Putamen (tissue), 1 donor: ENCODE results near the gene TVP23A.
"Not testable (repeated sequence)": the region's sequence is repeated elsewhere in the genome, so short reads cannot be mapped to it uniquely, and the experiment has no call there.

ENCODE experiments used
- DNase-seq: peaks from one replicate; pipeline ENCODE4 v3.0.0-alpha.2; 2016; ENCODE audit warnings: low spot score

TVP23A gene

DNA sequence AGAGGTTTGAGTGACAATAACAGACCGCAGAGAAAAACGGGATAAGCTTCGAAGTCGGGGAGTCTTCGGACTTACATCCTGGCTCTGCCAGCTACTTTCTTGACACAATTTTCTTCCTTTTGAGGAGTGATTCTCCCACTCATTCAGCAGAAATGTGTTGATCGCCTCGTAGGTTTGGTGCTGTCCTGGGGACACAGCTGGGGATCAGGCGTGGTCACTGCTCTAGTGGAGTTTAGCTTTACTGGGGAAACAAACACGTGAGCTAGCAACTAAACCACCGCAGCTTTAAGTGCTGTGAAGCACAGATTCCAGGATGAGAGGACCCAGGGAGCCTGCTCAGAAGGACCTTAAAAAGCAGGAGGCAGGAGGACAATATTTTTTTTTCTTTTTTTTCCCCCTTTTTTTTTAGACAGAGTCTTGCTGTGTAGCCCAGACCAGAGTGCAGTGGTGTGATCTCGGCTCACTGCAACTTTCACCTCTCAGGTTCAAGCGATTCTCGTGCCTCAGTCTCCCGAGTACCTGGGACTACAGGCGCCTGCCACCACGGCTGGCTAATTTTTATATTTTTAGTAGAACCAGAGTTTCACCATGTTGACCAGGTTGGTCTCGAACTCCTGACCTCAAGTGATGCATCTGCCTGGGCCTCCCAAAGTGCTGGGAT is 74.1 kb downstream of the TVP23A start:
- no peak for DNase-seq

DNA sequence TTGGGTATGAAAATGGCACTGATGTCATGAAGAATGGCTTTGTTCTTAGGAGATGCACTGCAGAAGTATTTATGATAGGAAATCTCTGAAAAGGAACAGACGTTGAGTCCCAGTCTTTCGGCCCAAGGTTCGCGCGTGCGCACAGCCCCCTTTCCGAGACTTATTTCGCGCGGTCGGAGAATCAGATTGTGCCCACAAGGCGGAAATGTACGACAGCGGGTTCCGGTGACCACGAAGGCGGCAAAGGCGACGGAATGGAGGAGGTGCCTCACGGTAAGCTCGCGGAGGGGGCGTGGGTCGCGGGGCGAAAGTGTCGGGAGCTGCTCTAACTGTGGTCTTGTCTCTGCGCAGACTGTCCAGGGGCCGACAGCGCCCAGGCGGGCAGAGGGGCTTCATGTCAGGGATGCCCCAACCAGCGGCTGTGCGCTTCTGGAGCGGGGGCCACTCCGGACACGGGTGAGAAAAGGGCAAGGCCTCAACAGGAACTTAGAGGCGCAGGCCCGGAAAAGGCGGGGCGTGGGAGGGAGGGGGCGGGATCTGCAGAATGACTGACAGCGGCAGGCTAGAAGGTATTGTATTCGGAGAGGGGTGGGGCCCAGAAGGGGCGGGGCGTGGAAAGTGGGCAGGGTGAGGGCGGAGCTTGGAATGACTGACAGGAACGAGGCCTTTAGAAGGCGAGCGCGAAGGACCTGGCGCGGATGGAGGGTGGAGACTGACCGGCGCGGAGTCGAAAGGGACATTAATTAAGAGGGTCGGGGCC is 74.8 kb downstream of the TVP23A start, which contains the start of gene NUBP1:
TSS of gene NUBP1 (plus strand) at position 233 of the 760 bp plus-strand sequence. CDS start at position 255, 22 bp downstream.
- peak; percentile 99 for DNase-seq

DNA sequence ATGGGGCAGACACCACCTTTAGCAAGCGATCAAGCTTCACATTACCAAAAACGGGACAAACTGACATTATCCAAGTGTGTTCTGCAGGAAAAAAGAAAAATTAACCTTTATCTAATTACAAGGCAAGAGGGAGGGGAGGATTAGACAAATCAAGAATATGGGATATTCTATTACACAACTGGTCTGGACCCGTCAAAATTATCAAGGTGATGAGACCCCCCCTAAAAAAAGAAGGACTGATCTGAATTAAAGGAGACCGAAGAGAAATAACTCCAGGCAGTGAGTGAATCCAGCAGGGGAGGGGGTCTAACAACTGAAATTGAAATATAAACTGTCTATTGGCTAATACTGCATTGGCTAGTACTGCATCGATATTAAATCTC is 75.4 kb downstream of the TVP23A start:
- DNase-seq = no peak

DNA sequence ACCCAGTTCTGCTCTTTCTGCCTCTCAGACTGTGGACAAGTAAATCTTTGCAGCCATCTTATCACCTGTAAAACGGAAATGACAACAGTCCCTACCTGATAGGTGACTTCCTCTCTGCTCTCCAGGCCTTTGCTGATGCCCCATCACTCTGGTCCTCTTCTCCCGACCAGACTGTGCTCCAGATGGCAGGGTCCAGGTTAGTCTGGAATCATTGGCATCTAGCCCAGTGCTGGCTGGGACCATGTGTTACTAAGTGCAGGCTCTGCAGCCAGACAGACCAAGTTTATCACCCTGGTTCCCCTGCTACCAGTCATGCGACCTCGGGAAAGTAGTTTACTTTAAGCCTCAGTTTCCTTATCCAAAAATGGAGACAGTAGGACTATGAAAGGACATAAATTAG is 76.8 kb downstream of the TVP23A start:
- DNase-seq = no peak

DNA sequence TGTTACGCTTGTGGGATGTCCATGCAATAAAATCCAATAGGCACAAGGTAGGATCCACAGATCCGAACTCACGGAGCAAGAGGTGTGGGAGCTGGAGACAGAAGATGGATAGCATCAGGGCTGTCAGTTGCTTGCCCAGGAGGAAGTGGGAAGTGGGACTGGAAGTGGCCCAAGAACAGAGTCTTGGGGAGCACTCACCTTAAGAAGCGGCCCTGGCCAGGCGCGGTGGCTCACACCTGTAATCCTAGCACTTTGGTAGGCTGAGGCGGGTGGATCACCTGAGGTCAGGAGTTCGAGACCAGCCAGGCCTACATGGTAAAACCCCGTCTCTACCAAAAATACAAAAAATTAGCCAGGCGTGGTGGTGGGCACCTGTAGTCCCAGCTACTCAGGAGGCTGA is 77.3 kb downstream of the TVP23A start:
- DNase-seq = not testable (repeated sequence)

DNA sequence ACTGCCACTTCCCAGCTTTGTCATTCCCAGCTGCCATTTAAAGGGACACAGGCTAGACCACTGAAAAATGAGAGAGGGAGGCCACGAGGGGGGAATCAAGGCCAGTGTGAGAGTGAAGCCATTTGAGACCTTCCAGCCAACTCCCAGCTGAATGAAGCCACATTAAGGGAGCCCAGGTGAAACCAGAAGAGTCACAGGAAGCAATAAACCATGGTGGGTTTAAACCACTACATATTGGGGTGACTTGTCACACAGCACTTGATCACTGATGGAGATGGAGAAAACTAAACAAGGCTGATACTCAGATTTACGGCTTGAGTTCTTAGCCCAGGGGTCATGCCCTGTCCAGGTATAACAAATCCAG is 77.8 kb downstream of the TVP23A start:
- DNase-seq = no peak

DNA sequence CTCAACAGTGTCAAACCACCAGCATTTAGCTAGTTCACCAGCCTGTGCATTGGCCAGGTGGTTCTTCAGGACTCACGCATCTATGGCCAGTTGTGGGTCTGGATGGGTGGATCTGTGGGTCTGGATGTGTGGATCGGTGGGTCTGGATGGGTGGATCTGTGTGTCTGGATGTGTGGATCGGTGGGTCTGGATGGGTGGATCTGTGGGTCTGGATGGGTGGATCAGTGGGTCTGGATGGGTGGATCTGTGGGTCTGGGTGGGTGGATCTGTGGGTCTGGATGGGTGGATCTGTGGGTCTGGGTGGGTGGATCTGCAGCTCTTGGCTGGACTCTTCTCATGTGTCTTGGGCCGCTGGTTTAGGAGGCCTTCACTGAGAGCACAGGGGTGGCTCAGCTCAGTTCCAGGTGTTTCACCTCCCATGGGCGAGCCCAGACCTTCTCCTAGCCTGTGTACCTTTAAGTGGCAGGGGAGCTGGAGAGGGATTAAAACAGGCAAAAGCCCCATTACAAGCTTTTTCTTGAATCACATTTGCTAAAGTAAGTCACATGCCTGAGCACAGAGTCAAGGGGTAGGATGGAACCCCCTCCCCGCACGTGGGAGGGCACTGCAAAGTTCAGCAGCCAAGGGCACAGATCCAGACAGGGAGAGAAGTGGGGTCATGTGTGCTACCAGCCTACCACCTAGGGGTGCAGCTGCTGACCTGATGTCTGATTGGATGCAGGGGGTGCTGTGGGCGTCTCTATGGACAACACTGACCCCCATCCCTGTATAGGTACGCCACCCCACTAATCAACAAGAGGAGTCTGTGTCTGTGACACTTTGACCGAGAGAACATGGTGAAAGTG is 78.4 kb downstream of the TVP23A start:
- no peak for DNase-seq

DNA sequence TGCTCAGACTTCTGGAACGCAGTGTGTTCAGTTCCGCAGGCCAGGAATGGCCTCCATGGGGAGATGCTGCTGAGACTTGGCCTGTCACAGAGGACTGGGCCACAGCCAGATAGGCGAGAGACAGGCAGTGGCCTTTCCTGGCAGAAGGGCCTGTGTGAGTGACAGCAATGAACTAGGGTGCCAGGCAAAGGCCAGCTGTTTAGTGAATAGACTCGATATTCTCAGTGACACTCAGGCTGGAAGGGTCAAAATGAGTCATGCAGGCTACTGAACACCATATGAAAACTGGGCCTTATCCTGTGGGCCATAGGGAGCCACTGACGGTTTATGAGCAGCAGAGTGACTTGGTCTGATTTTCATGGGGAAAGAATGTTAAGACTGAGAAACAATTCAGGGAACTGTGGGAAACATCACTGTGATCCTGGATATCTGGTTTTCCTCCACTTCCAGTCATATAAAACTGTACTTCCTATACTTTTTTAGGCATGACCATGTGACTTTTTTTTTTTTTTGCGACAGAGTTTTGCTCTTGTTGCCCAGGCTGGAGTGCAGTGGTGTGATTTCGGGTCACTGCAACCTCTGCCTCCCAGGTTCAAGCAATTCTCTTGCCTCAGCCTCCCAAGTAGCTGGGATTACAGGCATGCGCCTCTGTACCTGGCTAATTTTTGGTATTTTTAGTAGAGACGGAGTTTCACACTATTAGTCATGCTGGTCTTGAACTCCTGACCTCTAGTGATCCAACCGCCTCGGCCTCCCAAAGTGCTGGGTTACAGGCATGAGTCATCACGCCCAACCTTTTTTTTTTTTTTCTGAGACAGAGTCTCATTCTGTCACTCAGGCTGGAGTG is 80.1 kb downstream of the TVP23A start:
- DNase-seq = peak; percentile 78

DNA sequence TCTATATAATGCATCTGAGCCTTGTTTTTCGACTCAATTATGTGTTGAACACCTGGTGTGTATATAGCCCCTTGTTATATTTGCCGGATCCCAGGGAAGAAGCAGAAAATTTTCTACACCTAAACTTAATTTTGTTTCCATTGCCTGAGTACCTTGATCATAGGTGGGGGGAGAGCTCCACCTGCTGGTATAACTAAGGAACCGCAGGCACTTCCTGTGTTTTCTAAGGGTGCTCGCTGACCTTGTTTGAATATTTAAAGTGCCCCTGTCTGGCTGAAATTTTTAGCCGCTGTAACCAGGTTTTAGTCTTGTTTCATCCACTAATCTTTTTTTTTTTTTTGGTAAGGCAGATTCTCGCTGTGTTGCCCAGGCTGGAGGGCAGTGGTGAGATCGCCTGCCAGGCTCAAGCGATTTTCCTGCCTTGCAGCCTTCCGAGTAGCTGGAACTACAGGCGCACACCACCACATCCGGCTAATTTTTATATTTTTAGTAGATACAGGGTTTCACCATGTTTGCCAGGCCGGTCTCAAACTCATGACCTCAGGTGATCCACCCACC is 81.4 kb downstream of the TVP23A start:
- peak; percentile 63 for DNase-seq

DNA sequence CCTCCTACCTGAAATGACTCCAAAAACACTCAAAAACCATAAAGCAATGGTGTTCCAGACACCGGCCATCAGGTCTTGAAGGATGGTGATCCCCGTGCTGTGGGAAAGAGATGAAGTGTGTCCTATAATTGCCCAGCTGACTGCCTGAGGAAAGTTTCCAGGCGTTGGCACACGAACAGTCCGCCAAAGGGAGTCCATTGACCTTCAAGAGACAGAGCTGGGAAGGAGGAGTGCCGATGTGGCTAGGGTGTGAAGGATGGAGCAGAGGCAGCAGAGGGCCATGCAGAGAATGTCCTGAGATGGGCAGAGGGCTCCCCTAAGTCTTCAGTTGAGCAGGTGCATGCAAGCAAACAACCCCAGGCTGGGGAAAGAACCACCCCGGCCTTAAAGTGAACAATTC is 86.8 kb downstream of the TVP23A start:
- DNase-seq = no peak

DNA sequence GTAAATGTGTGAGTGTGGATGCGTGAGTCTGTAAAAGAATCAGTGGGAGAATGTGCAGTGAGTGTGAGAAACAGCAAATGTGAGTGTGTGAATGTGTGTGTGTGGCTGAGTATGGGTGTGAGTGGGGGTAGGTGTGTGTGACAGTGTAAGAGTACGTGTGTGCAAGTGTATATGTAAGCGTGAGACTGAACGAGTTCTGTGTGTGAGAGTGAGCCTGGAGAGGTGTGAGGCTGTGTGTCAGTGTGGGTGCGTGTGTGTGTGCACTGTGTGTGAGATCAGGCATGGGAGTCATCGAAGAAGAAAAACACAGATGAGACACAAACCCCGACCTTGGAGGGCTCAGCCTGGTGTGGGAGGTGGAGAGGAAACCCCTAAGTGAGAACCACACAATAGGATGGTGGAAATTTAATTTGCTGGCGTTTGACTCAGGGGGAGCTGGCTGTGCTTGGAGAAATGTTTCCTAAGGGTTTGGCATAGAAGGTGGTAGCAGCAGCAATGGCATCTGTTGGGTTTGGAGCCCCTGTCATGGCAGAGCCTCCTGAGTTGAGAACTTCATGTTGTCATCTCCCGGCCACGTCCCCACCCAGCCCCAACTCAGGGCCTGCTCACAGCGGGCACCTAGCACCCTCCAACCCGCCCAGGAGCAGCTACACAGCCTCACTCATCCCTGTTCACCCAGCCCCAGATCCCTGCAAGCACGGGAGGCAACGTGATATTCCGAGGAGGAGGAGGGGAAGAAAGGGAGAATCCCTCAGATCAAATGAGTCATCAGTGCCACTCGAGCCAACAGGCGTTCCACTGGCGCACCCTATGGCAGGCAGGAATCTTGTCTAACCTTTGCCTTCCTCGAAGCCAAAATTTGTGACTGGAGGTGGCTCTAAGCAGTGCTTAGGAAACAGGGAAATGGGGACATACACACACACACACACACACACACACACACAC is 89.2 kb downstream of the TVP23A start:
- DNase-seq = peak; percentile 74

DNA sequence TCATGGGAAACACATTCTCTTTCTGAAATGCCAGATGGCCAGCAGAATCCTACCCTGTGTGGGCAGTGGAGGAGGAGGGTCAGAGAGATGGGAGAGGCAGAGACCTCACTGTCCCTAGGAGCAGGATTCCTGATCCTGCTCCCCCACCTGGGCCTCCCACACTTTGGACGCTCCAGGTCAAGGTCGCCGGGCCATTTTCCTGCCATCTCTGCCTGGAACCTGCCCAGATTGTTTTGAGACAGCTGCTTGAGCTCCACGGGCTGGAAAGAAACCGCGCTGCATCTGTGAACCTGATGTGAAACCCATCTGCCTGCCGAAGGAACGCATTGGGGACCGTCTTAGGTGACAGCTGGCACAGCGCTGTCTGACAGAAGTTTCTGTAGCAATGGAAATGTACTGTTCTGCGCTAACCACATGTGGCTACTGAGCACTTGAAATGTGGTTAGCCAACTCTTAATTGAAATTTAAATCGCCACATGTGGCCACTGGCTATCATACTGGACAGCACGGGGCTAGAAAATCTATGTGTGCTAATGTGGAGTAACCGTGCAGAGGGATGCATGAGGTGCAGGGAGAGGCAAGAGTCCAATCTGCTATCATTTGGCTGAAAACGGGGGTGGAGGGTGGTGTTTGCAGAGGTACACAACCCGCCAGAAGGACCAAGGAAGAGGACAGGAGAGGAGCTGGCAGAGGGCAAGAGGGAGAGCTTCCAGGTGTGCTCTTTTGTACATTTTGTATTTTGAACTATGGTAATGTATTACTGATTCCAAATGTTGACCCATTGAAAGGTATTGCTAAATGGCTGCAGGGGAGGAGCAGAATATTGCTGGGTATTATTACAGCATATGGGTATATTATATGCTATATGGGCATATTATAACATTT is 90.3 kb downstream of the TVP23A start:
- no peak for DNase-seq
